HG03520 (cell line): Measurements from ENCODE around the gene EXOC6B.

Experiments used
- ATAC-seq: cut with Tn5 transposase; IDR thresholded peaks from one replicate; pipeline ENCODE4 v1.9.1; 2021; ENCODE audit warnings: mild to moderate bottlenecking, moderate library complexity; ENCODE audit not compliant: unreplicated experiment

Gene EXOC6B

DNA sequence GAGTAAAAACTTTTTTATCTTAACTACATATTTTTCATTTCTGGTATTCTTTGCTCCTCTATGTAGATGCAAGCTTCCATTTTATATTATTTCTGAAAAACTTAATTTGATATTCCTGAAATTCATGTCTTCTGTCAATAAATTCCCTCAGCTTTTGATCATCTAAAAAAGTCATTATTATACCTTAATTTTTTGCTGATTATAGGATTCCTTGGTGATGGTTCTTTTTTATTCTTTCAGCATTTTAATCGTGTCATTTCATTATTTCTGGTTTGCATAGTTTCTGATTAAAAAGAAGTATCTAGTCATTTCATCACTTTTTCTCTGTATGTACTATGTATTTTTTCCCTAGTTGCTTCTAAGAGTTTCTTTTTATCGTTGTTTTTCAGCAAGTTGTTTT, 436.4 kb downstream of the EXOC6B start:
- no peak for ATAC-seq

DNA sequence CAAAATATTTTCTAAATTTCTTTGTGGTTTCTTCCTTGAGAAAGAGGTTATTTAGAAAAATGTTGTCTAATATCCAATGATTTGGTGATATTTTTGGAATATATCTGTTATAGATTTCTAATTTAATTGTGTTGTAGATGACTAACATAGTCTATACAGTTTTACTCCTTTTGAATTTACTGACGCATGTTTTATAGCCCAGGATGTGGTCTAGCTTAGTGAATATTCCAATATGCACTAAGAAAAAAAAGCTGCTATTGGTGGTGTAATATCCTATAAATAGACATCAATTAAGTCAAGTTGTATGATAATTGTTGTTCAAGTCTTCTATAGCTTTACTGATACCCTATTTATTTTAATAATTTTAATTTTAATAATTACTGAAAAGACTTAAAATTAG, 437.6 kb downstream of the EXOC6B start:
- ATAC-seq, result no peak

DNA sequence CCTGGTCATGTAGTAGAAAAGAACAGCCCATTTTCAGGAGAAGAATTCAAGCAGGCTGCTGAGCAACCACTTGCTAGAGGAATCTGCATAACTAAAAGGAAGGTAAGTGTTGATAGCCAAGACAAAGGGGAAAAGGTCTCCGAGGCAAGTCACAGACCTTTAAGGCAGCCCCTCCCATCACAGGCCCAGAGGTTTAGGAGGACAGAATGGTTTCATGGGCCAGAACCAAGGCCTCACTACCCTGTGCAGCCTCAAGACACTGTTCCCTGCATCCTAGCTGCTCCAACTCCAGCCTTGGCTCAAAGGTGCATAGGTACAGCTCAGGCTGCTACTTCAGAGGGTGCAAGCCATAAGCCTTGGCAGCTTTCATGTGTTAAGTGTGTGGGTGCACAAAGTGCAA, 439.5 kb downstream of the EXOC6B start:
- ATAC-seq, result no peak

DNA sequence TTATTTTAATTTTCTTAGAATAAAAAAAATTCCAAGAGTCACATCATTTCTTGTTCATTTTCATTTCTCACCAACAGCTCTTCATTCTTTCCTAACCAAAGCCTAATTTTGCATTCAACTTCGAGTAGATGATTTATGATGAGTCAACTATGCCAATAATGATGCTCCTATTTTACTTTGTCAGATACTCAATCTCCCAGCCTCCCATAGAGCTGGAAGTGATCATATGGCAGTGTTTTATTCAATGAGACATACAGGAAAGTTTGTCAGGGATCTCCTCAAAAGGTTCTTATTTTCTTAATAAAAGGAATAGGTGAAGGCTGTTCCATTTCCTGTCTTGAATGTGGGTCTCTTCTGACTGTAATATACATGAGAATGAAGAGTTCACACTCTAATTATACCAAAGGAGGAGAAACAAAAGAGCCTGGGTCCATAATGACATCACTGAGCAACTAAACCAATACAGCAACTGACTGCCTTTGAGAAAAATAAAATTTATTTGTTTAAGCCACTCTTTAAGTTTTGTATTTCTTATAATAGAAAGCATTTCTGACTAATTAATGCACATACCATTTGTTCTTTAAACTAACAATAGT, 447.0 kb downstream of the EXOC6B start:
- ATAC-seq, result no peak

DNA sequence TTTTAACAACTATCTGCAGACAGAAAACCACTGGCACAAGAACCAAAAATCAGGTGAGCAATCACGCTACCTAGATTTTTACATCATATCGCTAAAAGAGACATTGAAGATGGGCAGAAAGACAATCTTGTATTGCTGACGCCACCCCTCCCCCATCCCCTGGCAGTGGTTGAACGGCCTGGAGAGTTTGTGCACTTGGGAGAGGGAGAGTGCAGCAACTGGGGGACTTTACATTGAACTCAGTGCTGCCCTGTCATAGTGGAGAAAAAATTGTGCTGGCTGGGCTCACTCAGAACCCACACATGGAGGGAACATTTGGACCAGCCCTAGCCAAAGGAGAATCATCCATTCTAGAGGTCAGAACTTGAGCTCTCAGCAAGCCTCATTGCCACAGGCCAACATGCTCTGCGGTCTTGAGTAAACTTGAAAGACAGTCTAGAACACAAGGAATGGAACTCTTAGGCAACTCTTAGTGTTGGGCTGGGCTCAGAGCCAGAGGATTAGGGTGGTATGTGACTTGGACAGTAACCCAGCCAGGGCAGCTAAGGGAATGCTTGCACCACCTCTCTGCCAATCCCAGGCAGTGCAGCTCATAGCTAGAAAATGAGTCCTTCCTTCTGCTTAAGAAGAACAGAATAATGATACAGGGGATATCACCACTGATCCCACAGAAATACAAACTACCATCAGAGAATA, 458.2 kb downstream of the EXOC6B start:
- ATAC-seq, result no peak

DNA sequence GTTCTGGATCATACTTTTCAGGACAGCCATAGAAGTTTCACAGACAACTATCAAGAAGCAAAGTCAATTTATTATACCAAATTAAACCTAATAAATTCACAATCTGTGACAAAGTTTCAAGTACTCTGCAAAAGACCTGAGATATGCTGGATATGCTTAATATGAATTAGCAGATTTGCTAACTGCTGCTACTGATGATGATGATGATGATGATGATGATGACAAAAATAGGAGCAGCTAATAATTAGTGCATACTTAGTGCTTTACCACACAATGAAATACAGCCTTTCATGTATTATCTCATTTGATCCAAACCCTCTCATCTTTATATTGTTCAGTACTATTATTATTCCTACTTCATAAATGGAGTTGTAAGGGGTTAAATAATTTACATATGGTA, 462.4 kb downstream of the EXOC6B start:
- no peak for ATAC-seq

DNA sequence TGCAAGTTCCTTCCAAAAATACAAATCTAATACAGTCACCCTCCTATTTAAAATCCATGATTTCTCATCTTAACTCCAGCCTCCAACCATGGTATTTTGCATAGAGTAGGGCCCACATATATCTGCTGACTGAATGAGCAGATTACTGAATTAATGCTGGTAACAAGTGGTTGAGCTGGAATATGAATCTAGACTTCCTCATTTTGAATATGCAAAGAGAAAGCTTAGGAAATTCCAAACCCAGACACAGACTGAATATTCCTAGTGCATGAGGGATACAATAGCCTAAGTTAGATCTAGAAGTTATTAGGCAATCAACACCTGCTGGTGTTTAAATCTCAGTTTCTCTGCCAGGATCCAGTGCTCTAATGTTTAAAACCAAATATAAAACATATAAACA, 463.1 kb downstream of the EXOC6B start:
- no peak for ATAC-seq

DNA sequence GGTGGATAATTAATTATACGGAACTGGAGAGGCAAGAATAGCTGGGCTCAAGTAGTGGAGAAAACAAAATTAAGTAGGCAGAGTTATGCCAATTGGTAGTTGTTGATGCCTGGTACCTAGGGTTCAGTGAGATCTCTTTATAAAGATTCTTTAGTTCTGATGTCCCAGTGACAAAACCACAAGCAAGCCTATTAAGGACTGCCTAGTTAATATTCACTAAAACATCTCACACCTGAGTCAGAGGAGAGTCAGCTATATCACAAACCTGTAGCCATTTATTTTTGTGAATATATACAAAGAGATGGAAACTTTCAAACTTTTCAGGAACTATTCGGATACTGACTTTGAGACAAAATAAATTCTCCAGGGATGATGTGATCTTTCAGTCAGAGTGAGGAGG, 464.3 kb downstream of the EXOC6B start:
- ATAC-seq, result no peak

DNA sequence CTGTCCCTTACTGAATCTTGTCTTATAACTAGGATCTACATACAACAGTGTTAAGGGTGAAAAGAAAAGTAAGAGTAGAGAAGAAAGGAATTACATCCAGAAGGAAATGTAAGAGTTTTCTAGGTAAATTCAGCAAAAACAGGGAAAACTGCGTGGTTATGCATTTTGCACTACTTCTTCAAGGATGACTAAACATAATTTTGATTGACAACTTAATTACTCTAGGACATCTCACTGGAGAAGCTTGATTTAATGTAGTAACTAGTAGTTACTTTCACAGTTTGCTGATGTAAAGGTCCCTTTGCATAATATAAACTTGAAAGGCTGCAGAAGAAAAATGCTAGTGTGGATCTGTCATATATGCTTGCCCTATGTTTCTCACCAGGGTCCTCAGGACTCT, 464.8 kb downstream of the EXOC6B start:
- ATAC-seq, result no peak

DNA sequence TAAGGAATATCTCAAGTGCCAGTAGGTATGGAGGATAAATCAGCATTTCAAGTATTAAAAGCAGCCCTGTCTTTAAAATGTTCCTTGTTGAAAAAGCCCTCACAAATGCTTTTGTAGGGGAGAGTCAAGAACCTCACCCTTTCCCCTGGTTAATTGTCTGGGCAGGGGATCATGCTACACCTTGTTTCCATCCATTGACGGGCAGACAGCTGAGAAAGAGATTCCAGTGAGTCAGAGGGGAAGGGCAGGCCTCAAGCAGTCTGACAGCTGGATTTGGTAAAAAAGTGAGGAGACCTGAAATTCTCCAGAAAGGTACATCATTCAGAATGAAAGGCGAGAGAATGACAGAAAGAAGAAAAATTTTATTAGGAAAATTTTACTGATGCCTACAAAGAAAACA, 475.0 kb downstream of the EXOC6B start:
- no peak for ATAC-seq

DNA sequence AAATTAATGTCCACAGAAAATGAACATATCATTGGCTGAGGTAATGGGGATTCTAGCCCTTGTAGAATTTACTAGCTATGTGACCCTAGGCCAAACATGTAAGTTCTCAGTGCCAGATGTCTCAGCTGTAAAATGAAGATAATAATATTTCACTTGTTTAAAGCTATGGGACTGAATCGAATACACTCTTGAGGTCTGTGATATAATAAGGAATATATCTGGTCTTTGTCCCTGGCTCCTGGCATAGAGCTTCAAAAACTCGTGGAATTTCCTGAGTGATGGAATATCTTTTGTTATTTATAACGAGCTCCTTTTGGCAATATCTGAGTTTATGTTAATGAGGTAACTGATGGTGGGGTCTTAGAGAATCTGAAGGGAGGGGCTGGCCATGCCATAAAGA, 476.8 kb downstream of the EXOC6B start:
- no peak for ATAC-seq

DNA sequence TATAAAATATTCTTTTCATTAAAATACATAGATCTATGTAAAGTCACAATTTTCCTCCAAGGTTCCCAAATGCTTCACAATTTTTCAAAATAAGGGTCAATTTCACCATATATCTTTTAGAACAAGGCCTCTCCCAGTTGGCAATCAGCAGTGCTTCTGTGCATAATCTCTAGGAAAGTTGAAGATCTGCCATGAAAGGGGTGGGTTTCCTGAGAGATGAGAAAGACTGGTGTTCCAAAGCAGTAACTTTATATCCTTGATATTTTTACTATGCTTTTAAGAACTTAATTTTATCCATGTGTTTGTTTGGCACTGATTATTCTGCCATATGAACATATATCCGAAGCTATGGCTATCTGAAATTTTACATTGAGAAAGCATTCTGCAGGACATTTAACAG, 478.8 kb downstream of the EXOC6B start:
- no peak for ATAC-seq

DNA sequence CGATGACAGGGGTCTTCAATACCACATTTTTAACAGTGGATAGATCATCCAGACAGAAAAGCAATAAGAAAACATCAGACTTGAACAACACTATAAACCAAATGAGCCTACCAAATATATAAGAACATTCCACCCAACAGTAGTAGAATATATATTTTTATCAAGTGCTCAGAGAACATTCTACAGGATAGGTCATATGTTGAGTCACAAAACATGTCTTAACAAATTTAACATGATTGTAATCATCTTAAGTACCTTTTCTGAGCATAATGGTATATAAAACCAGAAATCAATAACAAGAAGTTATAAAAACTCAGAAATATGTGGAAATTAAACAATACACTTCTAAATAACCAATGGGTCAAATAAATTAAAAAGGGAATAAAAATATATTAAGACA, 484.2 kb downstream of the EXOC6B start:
- no peak for ATAC-seq

DNA sequence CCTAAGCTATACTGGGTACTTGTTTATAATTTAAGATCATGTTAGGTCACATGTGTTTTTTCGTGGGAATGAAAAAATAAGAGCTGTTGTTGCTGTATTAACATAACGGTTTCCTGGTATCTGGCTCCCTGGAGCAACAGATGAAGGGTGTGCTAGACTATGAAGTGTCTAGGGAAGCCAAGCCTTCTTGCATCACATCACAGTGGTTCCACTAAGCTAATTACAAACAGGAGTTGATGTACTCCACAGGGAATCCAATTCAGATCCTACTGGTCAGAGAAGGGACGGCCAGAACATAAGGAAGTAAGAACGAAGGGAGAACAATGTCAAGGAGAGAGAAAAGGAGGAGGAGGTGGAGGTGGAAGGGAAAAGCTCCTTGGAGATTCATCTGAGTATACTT, 485.2 kb downstream of the EXOC6B start:
- ATAC-seq, result no peak

DNA sequence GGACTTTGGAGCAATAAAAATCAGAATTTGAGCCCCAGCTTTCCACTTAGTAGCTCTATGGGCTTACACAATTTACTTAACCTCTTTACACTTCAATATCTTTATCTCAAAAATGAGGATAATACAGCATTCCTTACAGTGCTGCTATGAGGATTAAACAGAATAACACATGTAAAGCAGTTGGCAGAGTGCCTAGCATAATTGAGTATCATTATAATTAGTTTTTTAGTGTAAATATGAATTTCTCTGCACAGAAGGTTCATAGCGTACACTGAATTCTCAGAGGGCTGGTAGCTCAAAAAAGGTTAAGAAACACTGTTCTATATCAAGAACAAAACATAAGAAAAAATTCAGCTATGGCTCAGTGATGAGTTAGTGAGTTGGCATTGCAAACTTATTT, 487.8 kb downstream of the EXOC6B start:
- ATAC-seq, result no peak

DNA sequence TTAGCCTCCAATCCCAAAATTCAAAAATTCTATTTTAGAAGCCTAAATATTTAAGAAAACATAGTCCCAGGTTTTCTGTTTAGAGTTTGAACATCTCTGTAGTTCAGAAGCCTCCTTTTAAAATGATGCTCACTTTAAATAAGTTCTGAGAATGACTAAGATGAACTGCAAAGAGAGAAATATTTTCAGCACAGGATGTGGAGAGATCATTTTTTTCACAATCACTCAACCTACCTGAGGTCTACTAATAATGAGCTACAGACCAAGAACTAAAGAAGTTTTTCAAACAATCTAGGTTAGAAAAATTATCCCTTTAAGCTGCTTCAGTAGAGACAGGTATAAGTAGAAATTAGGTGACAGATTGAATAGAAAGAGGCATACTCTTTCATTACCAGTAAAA, 493.1 kb downstream of the EXOC6B start:
- no peak for ATAC-seq

DNA sequence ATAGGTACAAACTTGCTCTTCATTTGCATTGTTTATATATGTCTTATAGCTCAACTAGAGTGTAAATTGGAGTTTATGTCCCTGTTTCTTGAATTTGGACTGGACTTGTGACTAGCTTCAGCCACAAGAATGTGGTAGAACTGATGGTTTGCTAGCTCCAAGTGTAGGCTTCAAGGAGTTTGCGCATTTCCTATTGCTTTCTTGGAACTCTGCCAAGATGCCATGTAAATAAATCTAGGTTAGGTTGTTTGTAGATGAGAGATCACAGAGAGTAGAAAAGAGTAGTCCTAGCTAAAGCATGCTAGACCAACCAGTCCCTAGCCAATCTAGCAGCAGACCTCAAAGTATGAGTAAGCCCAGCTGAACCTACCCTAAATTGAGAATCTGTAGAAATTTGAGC, 495.2 kb downstream of the EXOC6B start:
- no peak for ATAC-seq

DNA sequence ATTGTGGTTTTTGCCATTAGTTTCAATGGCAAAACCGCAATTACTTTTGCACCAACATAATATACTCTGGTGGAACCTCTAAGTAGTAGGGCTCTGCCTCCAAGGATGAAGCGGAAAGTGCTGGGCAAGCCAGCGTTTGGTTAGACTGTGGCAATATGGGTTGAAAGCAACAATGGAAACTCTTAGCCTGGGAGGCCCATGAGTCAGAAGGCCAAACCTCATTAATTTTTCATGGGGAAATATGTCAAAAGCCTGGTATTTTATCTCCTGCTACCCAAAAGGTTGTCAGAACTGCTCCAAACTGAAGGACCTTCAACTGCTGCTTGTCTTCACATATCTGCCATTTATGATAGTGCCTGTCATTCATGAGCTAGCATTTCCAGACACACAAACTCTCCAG, 499.1 kb downstream of the EXOC6B start:
- ATAC-seq, result no peak

DNA sequence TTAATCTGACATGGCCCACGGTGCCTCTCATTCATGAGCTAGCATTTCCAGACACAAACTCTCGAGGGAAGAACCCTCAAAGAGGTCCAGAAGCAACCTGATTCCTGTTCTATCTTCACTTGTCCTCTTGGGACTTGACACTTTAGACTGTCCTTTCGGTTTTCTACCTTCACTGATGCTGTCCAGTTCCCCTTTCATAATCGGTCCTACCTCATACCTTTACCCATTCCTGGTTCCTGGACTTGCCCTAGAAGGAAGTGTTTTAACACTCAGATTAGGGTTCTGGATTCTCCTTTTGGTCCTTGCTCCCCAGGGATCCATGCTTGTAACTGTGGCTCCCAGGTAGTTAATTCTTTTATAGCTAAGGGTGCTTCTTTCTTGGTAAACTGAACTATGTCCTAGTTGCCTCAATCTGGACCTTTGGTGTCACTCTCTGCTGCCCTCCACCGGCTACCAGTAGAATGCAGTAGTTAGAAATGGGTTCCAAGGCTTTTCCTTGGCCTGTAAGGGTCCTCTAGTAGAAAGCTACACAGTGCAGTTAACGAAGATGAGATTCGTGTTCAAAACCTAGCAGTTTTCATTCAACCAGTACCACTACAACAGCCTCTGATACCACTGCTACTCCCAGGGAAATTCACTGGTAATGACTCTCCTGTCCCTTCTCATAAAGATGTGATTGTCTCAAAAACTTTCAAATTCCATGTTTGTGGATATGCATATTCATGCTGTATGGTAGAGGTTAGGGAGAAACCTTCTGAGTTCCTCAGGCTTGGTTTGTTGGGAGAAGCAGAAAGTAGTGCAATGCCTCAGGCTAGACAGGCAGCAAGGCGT, 500.0 kb downstream of the EXOC6B start:
- ATAC-seq, result peak; percentile 86

DNA sequence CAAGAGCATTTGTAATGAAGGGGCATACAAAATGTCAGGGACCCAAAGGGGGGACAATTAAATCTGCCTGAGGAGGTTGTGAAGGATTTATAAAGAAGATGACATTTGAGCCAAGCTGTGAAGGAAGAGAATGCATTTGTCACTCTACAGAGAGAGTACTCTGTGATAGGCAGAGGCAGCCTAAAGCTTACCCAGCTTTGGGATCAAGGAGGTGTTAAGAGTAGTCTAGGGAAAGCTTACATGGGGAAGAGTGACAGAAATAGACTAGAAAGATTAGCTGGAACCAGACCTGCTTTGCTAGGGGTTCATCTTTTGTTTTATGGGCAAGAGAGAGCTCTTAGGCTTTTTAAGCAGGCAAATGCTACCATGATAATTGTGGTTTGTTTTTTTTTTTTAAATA, 509.1 kb downstream of the EXOC6B start:
- ATAC-seq, result no peak

DNA sequence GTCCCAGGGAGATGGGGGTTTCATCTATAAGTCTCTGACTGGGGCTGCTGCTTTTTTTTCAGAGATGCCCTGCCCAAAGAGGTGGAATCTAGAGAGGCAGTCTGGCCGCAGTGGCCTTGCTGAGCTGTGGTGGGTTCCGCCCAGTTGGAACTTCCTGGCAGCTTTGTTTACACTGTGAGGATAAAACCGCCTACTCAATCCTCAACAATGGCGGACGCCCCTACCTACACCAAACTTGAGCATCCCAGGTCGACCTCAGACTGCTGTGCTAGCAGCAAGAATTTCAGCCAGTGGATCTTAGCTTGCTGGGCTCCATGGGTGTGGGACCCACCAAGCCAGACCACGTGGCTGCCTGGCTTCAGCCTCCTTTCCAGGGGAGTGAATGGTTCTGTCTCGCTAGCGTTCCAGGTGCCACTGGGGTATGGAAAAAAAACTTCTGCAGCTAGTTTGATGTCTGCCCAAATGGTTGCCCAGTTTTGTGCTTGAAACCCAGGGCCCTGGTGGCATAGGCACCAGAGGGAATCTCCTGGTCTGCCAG, 525.6 kb downstream of the EXOC6B start:
- ATAC-seq, result no peak

DNA sequence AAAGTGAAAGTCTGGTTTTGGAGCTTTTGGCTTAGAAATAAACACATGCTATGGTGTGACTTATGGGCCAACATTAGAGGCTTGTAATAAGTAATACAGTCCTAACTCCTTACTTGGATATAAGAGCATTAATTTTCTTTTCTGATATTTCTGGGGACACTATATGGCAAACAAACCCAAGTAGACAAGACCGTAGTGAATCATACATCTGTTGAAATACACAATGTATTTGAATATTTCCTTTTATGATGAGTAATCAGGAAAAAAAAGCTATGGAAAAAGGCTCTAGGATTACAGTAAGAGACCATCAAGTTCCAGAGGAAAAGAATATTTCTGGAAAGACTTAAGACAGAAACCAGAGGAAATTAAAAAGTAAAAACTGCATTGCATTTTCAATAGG, 532.2 kb downstream of the EXOC6B start:
- no peak for ATAC-seq
